Skeletal muscle tissue (tissue), 4 donors: Measurements from ENCODE around the gene CRACR2A. TPM values are rescaled to one million over a fixed set of nuclear protein-coding genes. Genes with fewer than 3 reads are reported as not detected.

Experiments used
- H3K27ac ChIP-seq: one replicate; pipeline ENCODE4 v1.7.0; 2013; ENCODE audit warnings: mild to moderate bottlenecking, low read depth, low read length, inconsistent platforms
- H3K27me3 ChIP-seq, 3 donors: one replicate each; pipeline ENCODE4 v1.7.0; 2013; ENCODE audit warnings: low read length in 3 of 3; ENCODE audit not compliant: control insufficient read depth in 3 of 3, insufficient read depth in 3 of 3
- H3K36me3 ChIP-seq, 3 donors: one replicate each; pipeline ENCODE4 v1.7.0; 2013; ENCODE audit warnings: low read length in 3 of 3; ENCODE audit not compliant: control insufficient read depth in 3 of 3, insufficient read depth in 3 of 3
- H3K4me1 ChIP-seq, 3 donors: one replicate each; pipeline ENCODE4 v1.7.0; 2013; ENCODE audit warnings: low read length in 3 of 3, mild to moderate bottlenecking in 3 of 3; ENCODE audit not compliant: control insufficient read depth in 3 of 3, insufficient read depth in 3 of 3
- H3K4me3 ChIP-seq, 3 donors: one replicate each; pipeline ENCODE4 v1.7.0; 2013; ENCODE audit warnings: low read length in 3 of 3
- H3K9ac ChIP-seq, 3 donors: one replicate each; pipeline ENCODE4 v1.7.0; 2013; ENCODE audit warnings: low read length in 3 of 3, mild to moderate bottlenecking in 3 of 3, moderate library complexity in 2 of 3, low read depth in 1 of 3
- H3K9me3 ChIP-seq, 3 donors: one replicate each; pipeline ENCODE4 v1.7.0; 2013; ENCODE audit warnings: low read length in 3 of 3; ENCODE audit not compliant: control insufficient read depth in 3 of 3
- total RNA-seq: library from RNA; depleted of rRNA; stranded (reverse); fragments of >200 nt; gene quantifications from one replicate; pipeline ENCODE4 v1.2.3, GENCODE V29; 2014
- donor health status: Osteomylitis.

The CRACR2A gene
- total RNA-seq, 1 donor from 2014 or later = 2.1 TPM

DNA sequence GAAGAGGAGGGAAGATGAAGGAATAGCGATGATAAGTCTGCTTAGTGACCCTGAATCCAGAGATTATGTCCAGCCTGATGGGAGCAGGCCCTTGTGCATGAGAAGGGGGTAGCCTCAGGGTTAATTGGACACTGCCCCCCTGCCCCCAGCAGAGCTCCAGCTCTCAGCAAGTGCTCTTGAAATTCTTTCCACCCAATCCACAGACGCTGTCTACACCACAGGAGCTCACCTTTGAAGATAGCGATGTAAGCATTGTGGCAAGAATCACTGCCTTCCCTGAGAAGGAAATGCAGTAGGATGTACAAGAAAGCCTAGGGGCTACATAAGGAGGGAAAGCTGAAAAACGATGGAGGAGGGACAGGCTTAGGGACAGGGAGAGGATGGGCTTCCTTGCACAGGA lies 39.4 kb downstream of the CRACR2A start:
- Histone ChIP-seq H3K4me1 (no peaks in the 10 kb centered on the region), H3K27ac (no peak overlapping the region), H3K27me3 (no peaks in the 10 kb centered on the region), H3K4me3 (no peak overlapping the region), H3K9me3 (no peaks in the 10 kb centered on the region), H3K36me3 (no peaks in the 10 kb centered on the region), H3K9ac (no peak overlapping the region)

GRCh38 chr12:3712209-3712992 lies 40.5 kb downstream of the CRACR2A start:
- no peaks in the 10 kb centered on the region for H3K9me3 ChIP-seq
- no peak overlapping the region for H3K27ac ChIP-seq
- H3K9ac ChIP-seq = no peak overlapping the region
- no peaks in the 10 kb centered on the region for H3K27me3 ChIP-seq
- no peaks in the 10 kb centered on the region for H3K36me3 ChIP-seq
- H3K4me1 ChIP-seq = no peaks in the 10 kb centered on the region
- no peak overlapping the region for H3K4me3 ChIP-seq

DNA sequence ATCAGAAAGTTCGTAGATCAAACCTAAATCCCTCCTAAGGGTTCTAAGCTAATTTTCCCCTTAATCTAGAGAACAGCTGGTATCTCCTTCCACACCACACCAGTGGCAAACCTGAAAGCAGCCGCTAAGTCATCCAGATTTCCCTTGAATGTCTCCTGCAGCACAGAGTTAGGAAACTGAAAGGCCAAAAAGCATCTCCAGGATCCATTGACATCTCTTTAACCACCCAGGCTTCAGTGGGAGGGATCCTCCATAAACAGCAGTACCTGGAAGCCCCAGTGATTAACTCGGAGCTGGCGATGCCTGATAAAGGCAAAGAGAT lies 47.6 kb downstream of the CRACR2A start:
- Histone ChIP-seq H3K9me3 (no peaks in the 10 kb centered on the region), H3K4me3 (no peak overlapping the region), H3K36me3 (no peaks in the 10 kb centered on the region), H3K4me1 (peaks cover 0 to 2% (median 0%) of the 10 kb centered on the region in 3 donors), H3K9ac (no peak overlapping the region), H3K27ac (peak overlapping the region; percentile 42), H3K27me3 (no peaks in the 10 kb centered on the region)

DNA sequence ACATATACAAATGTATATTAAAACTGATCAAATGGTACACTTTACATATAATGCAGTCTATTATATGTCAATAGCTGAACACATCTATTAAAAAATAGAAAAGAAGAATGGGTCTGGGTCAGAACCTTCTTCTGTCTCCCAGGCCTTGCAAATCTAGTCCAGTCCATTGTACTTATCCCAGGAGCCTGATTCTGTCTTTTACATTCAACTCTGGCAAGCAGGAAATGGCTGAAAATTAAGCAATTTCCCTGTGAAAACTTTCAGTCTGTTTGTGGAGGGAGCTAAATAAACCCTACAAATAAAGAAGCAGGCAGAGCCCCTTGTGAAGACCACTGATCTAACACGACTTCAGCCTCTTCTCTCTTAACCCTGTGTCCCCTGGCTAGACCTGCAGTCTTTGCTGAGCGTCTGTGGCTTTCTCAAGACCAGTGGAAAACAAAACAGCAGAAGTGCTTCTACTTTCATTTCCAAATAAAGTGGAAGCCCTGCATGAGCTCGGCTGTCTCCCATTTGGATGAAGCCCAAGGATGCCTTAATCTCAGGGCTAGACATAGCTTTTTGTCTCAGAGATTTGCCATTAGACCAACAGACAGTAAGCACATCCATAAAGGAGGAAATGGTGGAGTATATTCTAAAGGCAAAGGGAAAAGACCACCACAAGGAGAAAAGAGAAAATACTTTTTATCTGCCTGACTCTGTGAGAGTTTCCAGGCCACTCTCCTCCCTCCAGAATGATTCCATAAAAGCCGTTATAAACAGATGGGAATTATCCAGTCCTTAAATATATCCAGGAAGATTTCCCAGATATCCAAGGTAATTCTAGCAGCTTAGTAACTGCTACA lies 48.2 kb downstream of the CRACR2A start:
- Histone ChIP-seq H3K9me3 (no peaks in the 10 kb centered on the region), H3K36me3 (no peaks in the 10 kb centered on the region), H3K4me3 (no peak overlapping the region)

DNA sequence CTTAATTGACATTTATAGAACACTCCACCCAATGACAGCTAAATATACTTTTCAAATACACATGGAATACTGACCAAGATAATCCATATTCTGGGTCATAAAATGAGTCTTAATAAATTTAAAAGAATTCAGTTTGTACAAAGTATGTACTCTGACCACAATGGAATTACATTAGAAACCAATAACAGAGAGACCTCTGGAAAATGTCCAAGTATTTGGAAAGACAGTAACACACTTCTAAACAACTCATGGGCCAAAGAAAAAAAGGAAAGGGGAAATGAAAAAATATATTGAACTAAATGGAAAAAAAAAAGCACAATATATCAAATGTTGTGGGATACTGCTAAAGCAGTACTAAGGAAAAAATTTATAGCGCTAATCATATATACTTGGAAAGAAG lies 52.0 kb downstream of the CRACR2A start:
- H3K4me3 ChIP-seq = no peak overlapping the region
- H3K9me3 ChIP-seq = no peaks in the 10 kb centered on the region
- no peaks in the 10 kb centered on the region for H3K27me3 ChIP-seq
- peaks cover 17 to 19% (median 18%) of the 10 kb centered on the region in 3 donors for H3K4me1 ChIP-seq
- H3K36me3 ChIP-seq = no peaks in the 10 kb centered on the region
- no peak overlapping the region for H3K9ac ChIP-seq
- no peak overlapping the region for H3K27ac ChIP-seq

More for the DNA sequence above, 48.2 kb downstream of the CRACR2A start:
- Histone ChIP-seq H3K27me3 (no peaks in the 10 kb centered on the region), H3K4me1 (peaks cover 0 to 2% (median 0%) of the 10 kb centered on the region in 3 donors), H3K27ac (peak overlapping the region; percentile 42), H3K9ac (peak overlapping the region in 1 of 3 donors; percentile 36)

DNA sequence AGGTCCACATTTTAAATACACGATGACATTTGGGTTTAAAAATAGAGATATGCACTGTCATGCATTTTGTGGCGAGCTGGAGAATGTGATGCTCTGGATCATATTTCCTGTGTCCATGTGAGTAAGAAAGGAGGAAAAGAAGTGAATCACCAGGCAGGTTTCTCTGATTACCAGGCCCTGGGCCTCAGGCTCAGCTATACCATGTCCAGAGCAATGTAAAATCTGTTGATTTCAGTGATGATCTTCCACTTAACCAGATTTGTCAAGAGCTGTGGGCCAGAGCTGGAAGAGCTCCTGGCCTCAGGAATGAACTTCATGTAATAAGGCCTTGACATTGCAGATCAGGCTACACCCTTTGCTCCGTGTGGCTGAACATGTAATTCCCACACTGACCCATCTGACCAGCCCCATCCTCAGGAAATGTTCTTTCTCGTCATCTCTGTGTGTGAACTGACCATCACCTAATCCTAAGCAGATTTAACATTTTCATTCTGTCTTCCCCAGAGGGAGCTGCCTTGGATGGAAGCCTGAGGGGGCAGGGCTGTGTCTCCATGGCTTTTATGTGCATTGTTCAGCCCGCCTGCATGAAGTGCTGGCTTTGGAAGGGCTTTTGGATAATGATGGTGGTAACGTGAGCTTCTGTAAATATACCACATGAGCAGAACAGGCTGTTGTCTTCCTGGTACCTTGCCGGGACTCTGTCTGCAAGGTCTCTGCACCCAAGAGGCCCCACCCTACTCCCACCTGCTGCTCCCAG lies 54.5 kb downstream of the CRACR2A start:
- Histone ChIP-seq H3K9ac (peak overlapping the region in 2 of 3 donors; percentile 44 to 46), H3K9me3 (no peaks in the 10 kb centered on the region), H3K27ac (peak overlapping the region; percentile 61), H3K27me3 (no peaks in the 10 kb centered on the region), H3K36me3 (no peaks in the 10 kb centered on the region), H3K4me3 (peak overlapping the region in 1 of 3 donors; percentile 10), H3K4me1 (peaks cover 18 to 25% (median 21%) of the 10 kb centered on the region in 3 donors)

DNA sequence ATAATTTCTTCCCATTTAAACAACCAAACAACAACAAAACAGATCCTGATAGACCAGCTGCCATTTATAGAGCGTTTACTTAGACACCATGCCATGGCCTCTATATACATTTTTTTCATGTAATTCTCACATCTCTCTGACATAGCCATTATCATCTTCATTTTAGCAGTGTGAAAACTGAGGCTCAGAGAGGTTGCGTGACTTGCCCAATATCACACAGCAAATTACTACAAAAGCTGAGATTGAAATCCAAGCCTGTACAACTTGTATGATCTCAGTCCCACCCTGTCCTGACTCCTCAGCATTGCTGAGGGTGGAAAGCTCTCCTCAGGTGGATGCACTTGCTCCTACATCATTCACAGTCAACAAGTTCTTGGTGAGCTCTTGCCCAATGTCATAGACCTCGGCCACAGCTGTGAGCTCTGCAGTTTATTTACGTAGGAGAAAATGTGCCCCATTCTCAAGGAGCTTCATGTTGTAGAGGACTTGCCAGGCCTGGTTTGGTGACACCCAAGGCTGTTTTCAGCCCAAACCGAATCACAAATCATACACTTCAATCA lies 55.5 kb downstream of the CRACR2A start:
- no peaks in the 10 kb centered on the region for H3K36me3 ChIP-seq
- H3K9ac ChIP-seq = no peak overlapping the region
- no peaks in the 10 kb centered on the region for H3K27me3 ChIP-seq
- peak overlapping the region; percentile 61 for H3K27ac ChIP-seq
- peaks cover 18 to 25% (median 21%) of the 10 kb centered on the region in 3 donors for H3K4me1 ChIP-seq
- H3K9me3 ChIP-seq = no peaks in the 10 kb centered on the region
- H3K4me3 ChIP-seq = no peak overlapping the region

GRCh38 chr12:3694673-3695072 lies 58.2 kb downstream of the CRACR2A start:
- Histone ChIP-seq H3K27ac (no peak overlapping the region), H3K4me3 (no peak overlapping the region), H3K9ac (no peak overlapping the region)

DNA sequence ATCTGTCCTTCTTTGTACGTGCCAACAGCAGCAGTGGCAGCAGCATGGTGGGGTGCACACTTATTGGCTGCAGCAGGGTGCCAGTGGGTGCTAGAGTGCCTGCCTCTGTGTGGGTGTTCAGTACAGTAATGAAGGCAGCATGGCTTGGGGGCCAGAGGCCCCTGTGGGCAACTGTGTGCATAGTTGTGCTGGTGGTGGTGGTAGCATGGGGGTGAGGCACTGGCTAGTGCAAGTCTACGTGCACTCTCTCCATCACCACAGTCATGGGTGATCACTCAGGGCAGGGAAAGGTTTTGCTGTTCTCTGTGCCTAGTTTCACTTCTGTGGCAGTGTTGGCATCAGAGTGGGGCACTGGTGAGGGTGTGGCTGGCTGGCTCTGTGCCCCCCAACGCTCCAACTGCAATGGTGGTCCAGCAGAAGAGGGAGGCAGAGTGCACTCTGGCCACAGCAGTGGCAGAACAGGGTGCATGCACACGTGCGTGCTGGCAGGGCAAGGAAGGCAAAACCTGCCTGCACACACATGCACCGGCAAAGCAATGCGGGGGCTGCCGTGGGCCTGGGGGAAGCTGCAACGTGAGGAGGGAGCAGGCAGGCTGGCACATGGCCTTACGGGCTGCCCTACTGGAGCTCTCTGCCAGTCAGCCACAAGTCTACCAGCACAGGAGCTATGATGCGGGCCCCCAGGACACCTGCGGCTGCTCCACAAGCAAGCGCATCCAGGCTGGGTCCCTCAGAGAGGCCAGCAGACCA lies 60.1 kb downstream of the CRACR2A start:
- no peaks in the 10 kb centered on the region for H3K36me3 ChIP-seq
- peaks cover 5 to 12% (median 8%) of the 10 kb centered on the region in 3 donors for H3K4me1 ChIP-seq
- no peaks in the 10 kb centered on the region for H3K9me3 ChIP-seq
- no peak overlapping the region for H3K27ac ChIP-seq
- no peak overlapping the region for H3K4me3 ChIP-seq
- no peaks in the 10 kb centered on the region for H3K27me3 ChIP-seq
- no peak overlapping the region for H3K9ac ChIP-seq

More at GRCh38 chr12:3694673-3695072, 58.2 kb downstream of the CRACR2A start:
- Histone ChIP-seq H3K4me1 (peaks cover 18 to 25% (median 21%) of the 10 kb centered on the region in 3 donors), H3K36me3 (no peaks in the 10 kb centered on the region), H3K27me3 (no peaks in the 10 kb centered on the region), H3K9me3 (no peaks in the 10 kb centered on the region)
